Small intestine (tissue), 7 donors: Measurements from ENCODE around the gene KLHL14. TPM values are rescaled to one million over a fixed set of nuclear protein-coding genes. Genes with fewer than 3 reads are reported as not detected.
A peak's percentile ranks its signal among the peaks of the same experiment; 100 is the strongest.

Experiments
- DNase-seq, 2 donors: peaks; one replicate each; pipeline versions ENCODE4 v3.0.0 to v3.0.0-alpha.2; 2013
- FAIRE-seq: peaks from 2 replicates; lab custom pipeline; 2012; peaks lifted over from hg19 to GRCh38; lab: Jason Lieb, UNC
- H3K27ac ChIP-seq, 3 donors: one replicate each; pipeline ENCODE4 v1.5.1; 2013; ENCODE audit warnings: low read length in 2 of 3, mild to moderate bottlenecking in 2 of 3, control low read depth in 1 of 3, inconsistent platforms in 1 of 3, low read depth in 1 of 3, moderate library complexity in 1 of 3
- H3K27me3 ChIP-seq, 3 donors: one replicate each; pipeline ENCODE4 v1.6.1; 2013; ENCODE audit warnings: low read length in 3 of 3, inconsistent platforms in 1 of 3; ENCODE audit not compliant: control insufficient read depth in 3 of 3, insufficient read depth in 3 of 3
- H3K36me3 ChIP-seq, 3 donors: one replicate each; pipeline ENCODE4 v1.6.1; 2013; ENCODE audit warnings: low read length in 3 of 3, inconsistent platforms in 1 of 3, low read depth in 1 of 3, mild to moderate bottlenecking in 1 of 3, moderate library complexity in 1 of 3; ENCODE audit not compliant: control insufficient read depth in 3 of 3, insufficient read depth in 2 of 3
- H3K4me1 ChIP-seq, 3 donors: one replicate each; pipeline ENCODE4 v1.6.1; 2013; ENCODE audit warnings: low read length in 2 of 3, inconsistent platforms in 1 of 3, low read depth in 1 of 3, mild to moderate bottlenecking in 1 of 3, moderate library complexity in 1 of 3; ENCODE audit not compliant: control insufficient read depth in 3 of 3, insufficient read depth in 2 of 3
- H3K4me3 ChIP-seq, 3 donors: one replicate each; pipeline ENCODE4 v1.5.1; 2013; ENCODE audit warnings: low read length in 3 of 3, control low read depth in 1 of 3, inconsistent platforms in 1 of 3, low read depth in 1 of 3, mild to moderate bottlenecking in 1 of 3, moderate library complexity in 1 of 3
- H3K9me3 ChIP-seq, 2 donors: one replicate each; pipeline ENCODE4 v1.6.1; 2013; ENCODE audit warnings: low read depth in 1 of 2, low read length in 1 of 2; ENCODE audit not compliant: control insufficient read depth in 2 of 2, insufficient read depth in 1 of 2
- WGBS, 3 donors: extraction: QIAGEN DNeasy Blood & Tissue Kit; methylation state at CpG; one replicate each; pipeline ENCODE4 v1.1.7; 2013; 5-methylcytosine and 5-hydroxymethylcytosine counted together
- polyA plus RNA-seq, 4 donors: library from polyadenylated mRNA; stranded (reverse) in 3 of 4; unstranded in 1 of 4; fragments of 200-250 nt in 3 of 4; fragments of 120-200 nt in 1 of 4; gene quantifications; one replicate each; pipeline versions ENCODE4 v1.2.1 to v1.2.3, GENCODE V29; 2013
- donor health status: healthy with polysubstance abuse.
- donor health status: control.
- donor health status: control.
- donor health status: Bipolar disorder and iron deficiency.
- donor health status: healthy.

The KLHL14 gene
- polyA plus RNA-seq, 4 donors, result 0.39 to 0.40 TPM; not detected in 2

DNA sequence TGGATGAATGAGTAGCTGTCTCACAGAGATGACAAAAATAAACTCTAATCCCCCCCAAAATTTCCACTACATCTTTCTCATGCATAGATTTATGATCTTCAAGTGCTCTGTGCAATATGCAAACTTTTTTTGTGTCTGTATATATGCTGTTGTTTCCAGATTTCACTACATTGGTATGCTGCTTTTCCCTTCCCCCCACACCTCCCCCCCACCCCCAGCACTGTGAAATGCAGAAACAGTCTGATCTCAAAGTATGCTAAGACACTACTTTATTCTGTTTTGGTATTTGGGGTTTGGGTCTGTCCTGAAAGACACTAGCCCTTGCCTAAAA, 524 bp upstream of the KLHL14 start:
- Histone ChIP-seq H3K4me1 (peaks cover 2 to 13% (median 4%) of the 10 kb centered on the region in 3 donors), H3K27ac (no peak overlapping the region), H3K27me3 (peaks cover 0 to 52% (median 23%) of the 10 kb centered on the region in 3 donors), H3K36me3 (no peaks in the 10 kb centered on the region), H3K9me3 (no peaks in the 10 kb centered on the region), H3K4me3 (no peak overlapping the region)
- no peak for FAIRE-seq
- no peak for DNase-seq

DNA sequence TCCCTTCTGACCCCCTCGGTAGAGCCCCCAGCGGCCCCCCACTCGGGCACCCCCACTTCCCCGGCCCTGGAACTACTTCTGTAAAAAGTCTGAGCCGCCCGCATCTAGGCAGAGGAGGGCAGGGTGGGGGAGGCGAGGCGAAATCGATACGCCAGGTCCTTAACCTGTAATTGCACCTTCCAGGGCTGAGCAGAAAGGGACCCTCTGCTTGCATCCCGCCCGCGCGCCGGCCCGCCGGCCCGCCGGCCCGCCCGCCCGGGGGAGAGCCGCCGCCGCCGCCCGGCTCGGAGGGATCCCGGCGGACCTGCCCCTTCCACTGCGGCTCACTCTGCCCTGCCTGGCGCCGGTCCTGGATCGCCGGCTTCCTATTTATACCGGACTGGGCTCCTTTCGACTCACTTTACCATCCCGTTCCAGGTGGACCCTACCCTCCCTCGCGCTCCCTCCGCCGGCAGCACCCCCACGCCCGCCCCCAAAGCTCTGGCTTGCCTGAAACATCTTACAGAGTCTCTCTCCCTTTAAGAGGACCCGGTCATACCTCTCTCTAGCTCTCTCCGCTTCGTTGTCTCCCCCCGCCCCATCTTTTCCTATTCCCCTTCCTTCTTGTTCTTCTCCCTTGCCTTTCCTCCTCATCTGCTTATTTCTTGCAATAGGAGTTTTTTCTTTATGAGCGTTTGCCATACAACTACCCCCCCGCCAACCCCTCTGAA, 797 bp downstream of the KLHL14 start:
- Histone ChIP-seq H3K27ac (no peak overlapping the region), H3K27me3 (peaks cover 0 to 53% (median 25%) of the 10 kb centered on the region in 3 donors), H3K4me1 (peaks cover 2 to 13% (median 4%) of the 10 kb centered on the region in 3 donors), H3K4me3 (peak overlapping the region; percentile 15 to 35 (median 25)), H3K36me3 (no peaks in the 10 kb centered on the region), H3K9me3 (no peaks in the 10 kb centered on the region)
- FAIRE-seq, result no peak
- WGBS, 3 donors, result 2 to 6% (median 4%) methylated on average over 31 to 50 of the region's 50 CpGs
- DNase-seq, result peak in 1 of 2 donors; percentile 36

DNA sequence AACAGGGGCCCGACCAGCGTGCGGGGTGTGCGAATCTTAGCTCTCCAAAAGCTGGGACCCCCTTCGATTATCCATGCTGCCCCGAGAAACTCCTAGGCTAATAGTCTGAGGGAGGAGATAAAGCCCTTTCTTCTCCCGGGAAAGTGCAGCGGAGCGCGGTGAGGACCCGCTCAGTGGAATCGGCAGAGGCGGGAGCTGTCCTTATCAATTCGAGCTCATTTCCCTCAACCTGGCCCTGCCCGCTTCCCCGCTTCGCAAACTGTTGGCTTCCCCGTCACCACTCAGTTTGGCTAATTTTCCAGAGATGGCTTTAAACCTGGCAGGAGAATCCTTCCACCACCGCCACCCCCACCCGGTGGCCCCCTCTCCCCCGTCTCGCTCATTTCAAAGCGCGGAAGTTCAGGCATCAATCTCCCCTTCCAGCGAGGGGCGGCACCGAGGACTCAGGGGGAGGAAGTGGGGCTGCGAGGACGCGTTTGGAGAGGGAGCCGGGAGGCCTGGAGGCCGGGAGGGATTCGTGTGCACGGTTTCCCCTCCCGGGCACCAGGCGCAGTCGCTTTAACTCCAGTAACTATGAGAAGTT, 1.6 kb downstream of the KLHL14 start:
- peak; percentile 7 to 44 for DNase-seq
- Histone ChIP-seq H3K36me3 (no peaks in the 10 kb centered on the region), H3K9me3 (no peaks in the 10 kb centered on the region), H3K4me3 (peak overlapping the region; percentile 25 to 35 (median 35)), H3K27ac (no peak overlapping the region), H3K4me1 (peaks cover 2 to 13% (median 4%) of the 10 kb centered on the region in 3 donors), H3K27me3 (peaks cover 0 to 52% (median 25%) of the 10 kb centered on the region in 3 donors)
- WGBS, 3 donors, result 1 to 2% (median 2%) methylated on average over 34 to 37 of the region's 37 CpGs
- FAIRE-seq, result no peak

DNA sequence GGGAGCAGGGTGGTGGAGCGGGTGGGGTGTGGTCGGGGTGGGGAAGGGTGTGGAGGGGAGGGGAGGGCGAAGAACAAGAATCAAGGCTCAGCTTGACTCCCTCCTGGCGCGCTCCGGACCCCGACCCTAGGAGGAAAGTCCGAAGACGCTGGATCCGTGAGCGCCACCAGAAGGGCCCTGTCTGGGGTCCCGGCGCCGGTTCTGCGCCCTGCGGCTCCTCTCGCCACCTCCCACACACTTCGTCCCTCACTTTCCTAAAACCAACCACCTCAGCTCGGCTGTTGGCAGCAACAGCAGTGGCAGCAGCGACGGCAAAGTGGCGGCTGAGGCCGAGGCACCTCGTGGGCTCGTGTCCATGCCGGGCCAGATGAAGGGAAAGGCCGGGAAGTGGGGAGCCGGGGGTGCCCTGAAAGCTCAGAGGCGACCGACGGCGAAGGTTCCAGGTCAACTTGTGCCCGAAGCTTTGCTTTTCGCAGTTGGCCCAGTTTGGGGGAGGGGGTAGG, 2.1 kb downstream of the KLHL14 start:
- 1 to 2% (median 2%) methylated on average over 11 to 34 of the region's 34 CpGs for WGBS, 3 donors
- Histone ChIP-seq H3K9me3 (no peaks in the 10 kb centered on the region), H3K4me1 (peaks cover 2 to 13% (median 4%) of the 10 kb centered on the region in 3 donors), H3K27me3 (peaks cover 0 to 50% (median 25%) of the 10 kb centered on the region in 3 donors), H3K4me3 (peak overlapping the region; percentile 25 to 35 (median 35)), H3K36me3 (no peaks in the 10 kb centered on the region), H3K27ac (no peak overlapping the region)
- peak; percentile 37 to 54 for DNase-seq
- FAIRE-seq, result no peak

DNA sequence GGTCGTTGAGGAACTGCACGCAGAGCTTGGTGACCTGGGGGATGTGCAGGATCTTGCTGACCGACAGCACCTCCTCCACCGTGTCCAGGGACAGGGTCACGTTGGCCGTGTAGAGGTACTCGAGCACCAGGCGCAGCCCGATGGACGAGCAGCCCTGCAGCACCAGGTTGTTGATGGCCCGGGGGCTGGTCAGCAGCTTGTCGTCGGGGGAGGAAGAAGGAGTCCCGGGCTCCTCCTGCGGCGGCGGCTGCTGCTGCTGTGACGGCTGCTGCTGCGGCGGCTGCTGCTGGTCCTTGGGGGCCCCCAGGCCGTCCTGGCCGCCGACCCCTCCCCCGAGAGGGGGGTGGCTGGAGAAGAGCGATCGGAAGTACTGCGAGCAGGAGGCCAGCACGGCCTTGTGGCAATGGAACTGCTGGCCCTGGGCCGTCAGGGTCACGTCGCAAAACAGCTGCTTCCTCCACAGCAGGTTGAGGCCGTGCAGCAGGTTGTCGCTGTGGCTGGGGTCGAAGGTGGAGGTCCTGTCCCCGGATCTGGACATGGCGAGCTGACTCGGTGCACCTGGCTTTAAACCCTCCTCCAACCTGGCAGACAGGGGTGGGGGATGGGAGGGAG, 2.7 kb downstream of the KLHL14 start:
- 1 to 3% (median 2%) methylated on average over 34 to 37 of the region's 37 CpGs for WGBS, 3 donors
- Histone ChIP-seq H3K27ac (no peak overlapping the region), H3K4me3 (peak overlapping the region; percentile 35 to 38 (median 35)), H3K9me3 (no peaks in the 10 kb centered on the region), H3K27me3 (peaks cover 0 to 50% (median 25%) of the 10 kb centered on the region in 3 donors), H3K36me3 (no peaks in the 10 kb centered on the region), H3K4me1 (peaks cover 2 to 13% (median 4%) of the 10 kb centered on the region in 3 donors)
- no peak for FAIRE-seq
- no peak for DNase-seq

DNA sequence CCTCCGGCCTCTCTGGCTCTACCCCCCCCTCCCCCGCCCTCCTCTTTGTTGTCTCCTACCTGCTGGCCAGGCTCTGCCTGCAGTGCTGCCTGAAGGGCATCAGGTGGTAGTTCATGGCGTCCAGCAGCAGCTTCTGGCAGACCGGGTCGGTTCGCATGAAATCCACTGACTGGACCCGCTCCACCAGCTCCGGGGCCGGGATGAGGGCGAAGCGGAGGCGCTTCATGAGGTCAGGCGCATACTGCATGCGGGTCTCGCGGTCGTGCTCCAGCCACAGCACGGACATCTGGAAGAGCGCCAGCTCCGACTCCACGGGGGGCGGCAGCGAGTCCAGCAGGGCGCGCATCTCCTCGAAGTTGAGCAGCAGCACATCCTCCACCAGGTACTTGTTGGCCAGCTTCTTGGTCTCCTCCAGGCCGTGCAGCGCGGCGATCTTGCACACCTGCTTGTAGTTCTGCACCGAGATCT, 3.2 kb downstream of the KLHL14 start:
- H3K9me3 ChIP-seq, result no peaks in the 10 kb centered on the region
- no peak for FAIRE-seq
- 4 to 8% (median 4%) methylated on average over 29 to 31 of the region's 31 CpGs for WGBS, 3 donors
- H3K36me3 ChIP-seq, result no peaks in the 10 kb centered on the region
- H3K27ac ChIP-seq, result no peak overlapping the region
- H3K27me3 ChIP-seq, result peaks cover 0 to 50% (median 25%) of the 10 kb centered on the region in 3 donors
- DNase-seq, result peak in 1 of 2 donors; percentile 32
- peak overlapping the region in 2 of 3 donors; percentile 35 to 38 for H3K4me3 ChIP-seq
- H3K4me1 ChIP-seq, result peaks cover 2 to 13% (median 4%) of the 10 kb centered on the region in 3 donors

DNA sequence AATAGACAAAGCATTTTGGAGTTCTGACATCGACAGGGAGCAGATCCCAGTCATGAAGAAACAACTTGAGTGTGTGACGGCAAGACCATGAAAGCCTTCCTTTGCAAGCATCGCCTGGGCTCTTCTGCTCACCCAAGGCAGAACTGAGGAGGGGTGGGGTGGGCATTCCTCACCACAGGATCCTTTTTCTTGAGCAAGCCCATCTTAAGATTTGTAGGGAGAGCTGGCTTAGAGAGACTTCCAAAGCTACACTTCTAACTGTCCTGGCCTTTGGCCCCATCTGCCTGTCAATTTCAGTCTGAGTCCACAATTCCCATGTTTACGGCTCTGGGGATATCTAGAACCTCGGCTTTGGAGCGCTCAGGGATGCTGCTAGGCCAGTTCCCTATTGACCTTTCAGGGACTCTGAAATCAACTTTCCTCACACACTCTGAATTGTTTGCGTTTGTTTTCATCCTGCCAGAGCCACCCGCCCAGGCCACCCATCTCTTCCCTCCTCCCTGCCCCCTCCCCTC, 3.7 kb downstream of the KLHL14 start:
- H3K36me3 ChIP-seq, result no peaks in the 10 kb centered on the region
- no peak for FAIRE-seq
- peak overlapping the region in 1 of 3 donors; percentile 38 for H3K4me3 ChIP-seq
- peaks cover 0 to 50% (median 25%) of the 10 kb centered on the region in 3 donors for H3K27me3 ChIP-seq
- H3K9me3 ChIP-seq, result no peaks in the 10 kb centered on the region
- DNase-seq, result peak in 1 of 2 donors; percentile 4
- no peak overlapping the region for H3K27ac ChIP-seq
- WGBS, 3 donors, result 26 to 37% (median 34%) methylated on average over 8 of the region's 8 CpGs
- H3K4me1 ChIP-seq, result peaks cover 2 to 13% (median 4%) of the 10 kb centered on the region in 3 donors

DNA sequence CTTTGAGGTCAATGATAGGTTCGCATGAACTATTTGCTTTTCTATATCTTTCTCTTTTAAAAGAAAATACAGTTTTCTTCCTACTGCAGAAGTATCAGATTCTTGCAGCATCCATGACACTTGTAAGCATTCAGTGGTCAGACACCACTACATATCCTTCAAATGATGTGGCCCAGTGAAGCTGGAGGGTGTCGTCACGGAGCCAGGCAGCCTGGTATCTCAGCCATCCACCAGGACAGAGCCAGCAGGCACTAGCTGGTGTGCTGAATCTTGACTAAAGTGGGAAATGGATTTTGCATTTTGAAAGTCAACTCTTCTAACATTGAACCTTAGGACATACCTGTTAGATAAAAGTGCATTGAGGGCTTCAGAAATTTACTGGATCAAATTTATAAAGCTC, 5.4 kb downstream of the KLHL14 start:
- Histone ChIP-seq H3K4me3 (no peak overlapping the region), H3K27me3 (peaks cover 0 to 43% (median 23%) of the 10 kb centered on the region in 3 donors), H3K27ac (no peak overlapping the region), H3K9me3 (no peaks in the 10 kb centered on the region), H3K36me3 (no peaks in the 10 kb centered on the region), H3K4me1 (peaks cover 2 to 13% (median 4%) of the 10 kb centered on the region in 3 donors)
- WGBS, 3 donors, result 92 to 93% (median 92%) methylated on average over 3 of the region's 3 CpGs
- FAIRE-seq, result no peak
- no peak for DNase-seq
